Panc1 (cell line): Measurements from ENCODE around the gene PRSS50.

ENCODE experiments used
- CTCF ChIP-seq: fragments of 450-650 bp; IDR thresholded peaks from 2 replicates; pipeline ENCODE4 v1.5.1; 2017; ENCODE audit warnings: mild to moderate bottlenecking
- REST ChIP-seq, 2 experiments: IDR thresholded peaks; 2 replicates each; pipeline ENCODE4 v1.6.1; 2011 to 2012; ENCODE audit warnings: low read depth in 2 of 2, control low read depth in 1 of 2, low read length in 1 of 2, mild to moderate bottlenecking in 1 of 2, moderate library complexity in 1 of 2; ENCODE audit not compliant: insufficient read depth in 1 of 2

- TF ChIP-seq REST (IDR thresholded peaks at IDR 0.05; ENCODE audit: insufficient read depth in 1 of 2, low read depth in 2 of 2, low read length in 1 of 2) (no peak), CTCF (no peak)
Measured at GRCh38 chr3:46673151-46674030, 44.3 kb downstream of the PRSS50 start.
